ENCODE measurements around the gene PRKN.

DNA sequence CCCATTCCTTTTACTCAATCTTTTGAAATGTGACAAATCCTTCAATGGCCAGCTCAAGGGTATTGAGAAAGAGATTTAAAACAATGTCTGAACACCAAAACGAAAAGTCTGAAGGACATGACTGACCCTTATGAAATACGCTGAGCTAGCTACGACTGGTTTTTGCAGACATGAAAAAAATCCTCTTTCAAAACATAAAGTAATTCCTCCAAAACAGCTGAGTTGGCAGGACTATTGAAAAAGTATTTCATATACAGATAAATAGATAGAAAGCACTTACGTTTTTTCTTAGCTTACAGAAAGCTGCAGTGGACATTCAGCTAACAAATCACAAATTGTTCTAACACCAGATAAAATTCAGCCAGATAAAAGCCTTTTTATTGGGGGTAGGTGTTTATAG lies 751.0 kb downstream of the PRKN start:
- TF ChIP-seq, protein P1, sequence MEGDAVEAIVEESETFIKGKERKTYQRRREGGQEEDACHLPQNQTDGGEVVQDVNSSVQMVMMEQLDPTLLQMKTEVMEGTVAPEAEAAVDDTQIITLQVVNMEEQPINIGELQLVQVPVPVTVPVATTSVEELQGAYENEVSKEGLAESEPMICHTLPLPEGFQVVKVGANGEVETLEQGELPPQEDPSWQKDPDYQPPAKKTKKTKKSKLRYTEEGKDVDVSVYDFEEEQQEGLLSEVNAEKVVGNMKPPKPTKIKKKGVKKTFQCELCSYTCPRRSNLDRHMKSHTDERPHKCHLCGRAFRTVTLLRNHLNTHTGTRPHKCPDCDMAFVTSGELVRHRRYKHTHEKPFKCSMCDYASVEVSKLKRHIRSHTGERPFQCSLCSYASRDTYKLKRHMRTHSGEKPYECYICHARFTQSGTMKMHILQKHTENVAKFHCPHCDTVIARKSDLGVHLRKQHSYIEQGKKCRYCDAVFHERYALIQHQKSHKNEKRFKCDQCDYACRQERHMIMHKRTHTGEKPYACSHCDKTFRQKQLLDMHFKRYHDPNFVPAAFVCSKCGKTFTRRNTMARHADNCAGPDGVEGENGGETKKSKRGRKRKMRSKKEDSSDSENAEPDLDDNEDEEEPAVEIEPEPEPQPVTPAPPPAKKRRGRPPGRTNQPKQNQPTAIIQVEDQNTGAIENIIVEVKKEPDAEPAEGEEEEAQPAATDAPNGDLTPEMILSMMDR (conservative IDR thresholded peaks at IDR 0.05; ENCODE audit: low read depth, low read length) = no peak
- TF ChIP-seq EZH2 (IDR thresholded peaks at IDR 0.05; ENCODE audit: borderline replicate concordance, low read depth, low read length, poor library complexity, severe bottlenecking) = no peak

Measured in A673 (cell line).